NCI-H524 treated with DMSO at 0.1 percent for 48 hours (cell line): ENCODE data around the gene CPE.
"Not testable (repeated sequence)": the region's sequence is repeated elsewhere in the genome, so short reads cannot be mapped to it uniquely, and the experiment has no call there.

Source experiments
- DNase-seq: peaks from one replicate; lab custom pipeline; 2025; lab: John Stamatoyannopoulos, UW

The CPE gene

GRCh38 chr4:165464376-165464775, 85.6 kb downstream of the CPE start:
- DNase-seq, result no peak

GRCh38 chr4:165464813-165465381, 86.1 kb downstream of the CPE start:
- no peak for DNase-seq

DNA sequence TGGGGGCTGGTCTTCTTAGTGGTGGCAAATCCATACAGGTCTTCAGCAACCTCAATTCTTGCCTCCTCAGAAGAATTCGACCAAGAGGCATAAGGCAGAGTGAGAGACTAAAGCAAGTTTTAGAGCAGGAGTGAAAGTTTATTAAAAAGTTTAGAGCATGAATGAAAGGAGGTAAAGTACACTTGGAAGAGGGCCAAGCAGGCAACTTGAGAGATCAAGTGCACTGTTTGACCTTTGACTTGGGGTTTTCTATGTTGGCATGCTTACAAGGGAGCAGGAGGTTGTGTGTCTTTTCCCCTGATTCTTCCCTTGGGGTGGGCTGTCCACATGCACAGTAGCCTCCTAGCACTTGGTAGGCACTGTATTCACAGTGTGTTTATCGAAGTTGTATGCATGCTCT, 91.2 kb downstream of the CPE start:
- DNase-seq, result no peak

DNA sequence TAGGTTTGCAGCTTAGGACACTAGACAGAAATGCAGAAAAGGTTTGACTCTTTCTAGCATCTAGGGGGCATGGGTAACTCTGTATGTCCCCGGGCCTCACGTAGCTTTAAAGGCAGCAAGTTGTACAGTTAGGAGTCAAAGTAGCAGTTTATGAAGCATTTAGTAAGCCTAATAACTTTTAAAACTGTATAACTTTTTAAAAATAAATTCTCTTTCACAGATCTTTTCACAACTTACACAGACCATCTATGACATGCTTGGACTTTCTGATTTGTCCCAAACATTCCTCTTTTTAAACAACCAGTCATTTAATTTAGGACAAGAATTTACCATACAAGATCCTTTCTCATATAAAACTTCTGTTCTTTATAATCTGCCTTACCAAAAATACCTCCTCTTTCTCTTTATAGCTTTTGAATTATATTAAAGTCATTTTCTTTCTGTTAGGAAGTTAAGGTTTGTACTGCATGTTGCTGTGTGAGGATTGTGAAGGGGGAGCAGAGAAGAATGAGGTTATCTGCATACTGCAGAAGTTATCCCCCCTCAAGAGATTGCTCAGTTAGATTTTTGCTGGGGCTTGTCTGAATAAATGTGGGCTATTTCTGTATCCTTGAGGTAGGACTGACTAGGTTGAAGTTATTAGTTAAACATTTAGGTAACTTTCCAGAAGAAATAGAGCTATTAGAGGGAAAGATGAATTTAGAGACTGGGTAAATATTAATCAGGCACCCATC, 94.3 kb downstream of the CPE start:
- DNase-seq, result no peak

DNA sequence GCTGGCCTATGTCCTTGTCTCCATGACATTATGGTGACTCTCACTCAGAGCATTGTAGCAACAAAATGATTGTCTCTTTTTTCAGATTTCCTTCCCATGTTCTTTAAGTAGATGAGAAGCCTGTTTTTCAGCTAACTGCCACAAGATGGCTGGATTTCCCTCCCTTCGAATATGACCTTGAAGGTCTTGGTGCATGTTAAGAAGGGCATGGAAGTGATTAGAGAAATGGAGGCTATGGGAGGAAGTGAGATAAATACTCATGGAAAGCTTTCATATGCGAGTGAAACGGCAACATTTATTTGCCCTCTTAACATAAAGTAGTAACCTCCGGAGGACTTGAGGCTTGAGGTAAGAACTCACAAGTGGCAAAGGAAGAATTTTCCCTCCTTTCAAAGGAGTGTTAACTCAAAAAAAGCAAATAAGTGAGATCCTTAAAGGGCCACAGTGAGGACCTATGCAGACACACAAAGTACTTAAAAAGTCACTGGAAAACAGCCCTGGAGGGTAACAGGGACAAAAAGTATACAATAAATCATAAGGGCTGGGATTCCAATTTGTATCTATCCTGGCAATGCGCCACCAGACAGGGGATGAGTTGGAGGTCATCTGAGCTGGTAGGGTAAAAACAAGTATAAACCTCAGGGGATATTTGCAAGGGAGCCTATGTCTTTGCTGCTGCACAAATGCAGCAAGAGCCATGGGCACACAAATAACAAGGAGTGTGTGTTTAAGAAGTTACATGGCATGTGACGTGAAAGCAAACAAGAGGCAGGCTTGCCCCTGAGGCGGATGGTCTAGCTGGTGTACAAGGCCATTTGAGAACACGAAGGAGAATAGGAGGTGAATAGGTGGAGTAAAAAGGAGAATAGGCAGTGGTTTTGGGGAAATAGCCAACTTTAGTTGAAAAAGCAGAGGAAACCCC, 96.2 kb downstream of the CPE start:
- no peak for DNase-seq

DNA sequence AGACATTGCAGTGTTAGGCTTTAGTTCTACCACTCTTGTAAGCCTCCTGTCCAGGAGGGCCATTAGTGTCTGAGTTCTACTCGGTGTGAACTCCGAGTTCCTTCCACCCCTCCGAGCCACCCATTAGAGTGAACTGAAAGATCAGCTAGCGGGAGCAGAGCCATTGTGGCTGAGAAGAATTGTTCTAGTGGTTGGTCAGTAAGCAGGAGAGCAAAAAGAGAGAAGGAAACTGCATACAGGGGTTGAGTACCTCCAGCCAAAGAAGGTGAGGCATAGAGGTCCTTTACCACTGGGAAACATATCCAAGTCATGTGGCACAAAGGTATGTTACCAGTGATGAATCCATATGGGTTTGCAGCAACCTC, 96.9 kb downstream of the CPE start:
- DNase-seq, result no peak

DNA sequence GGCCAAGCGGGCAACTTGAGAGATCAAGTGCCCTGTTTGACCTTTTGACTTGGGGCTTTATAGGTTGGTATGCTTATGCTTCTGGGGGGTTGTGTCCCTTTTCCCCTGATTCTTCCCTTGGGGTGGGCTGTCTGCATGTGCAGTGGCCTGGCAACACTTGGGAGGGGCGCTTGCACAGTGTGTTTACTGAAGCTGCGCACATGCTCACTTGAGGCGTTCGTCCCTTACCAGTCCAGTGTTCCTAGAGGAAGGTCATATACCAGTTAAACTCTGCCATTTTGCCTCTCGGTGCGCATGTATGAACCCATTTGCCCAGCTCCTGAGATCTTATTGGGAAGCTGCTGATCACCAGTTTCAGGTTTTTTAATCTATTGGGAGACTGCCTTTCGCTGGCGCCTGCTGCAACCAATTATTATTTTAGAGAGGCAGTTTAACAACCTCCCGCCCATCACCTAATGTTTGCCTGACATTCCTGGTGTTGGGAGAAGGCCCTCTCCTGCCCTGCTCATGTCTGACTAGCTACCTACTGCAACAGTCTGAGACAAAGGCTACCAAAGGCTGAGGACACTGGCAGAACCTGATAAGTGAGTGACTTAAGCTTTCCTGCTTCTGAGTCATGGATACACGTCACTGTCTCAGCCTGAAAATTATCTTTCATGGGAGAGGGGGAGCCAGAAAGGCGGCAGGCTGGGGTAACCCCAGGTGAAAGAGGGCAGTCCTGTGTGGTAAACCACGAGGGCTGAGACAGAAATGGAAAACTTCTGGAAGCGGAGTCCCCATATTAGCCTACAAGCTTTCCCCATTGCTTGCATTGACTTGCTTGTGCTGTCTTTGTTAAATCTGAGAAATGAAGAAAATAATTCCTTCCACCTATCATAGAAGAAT, 97.6 kb downstream of the CPE start:
- no peak for DNase-seq

DNA sequence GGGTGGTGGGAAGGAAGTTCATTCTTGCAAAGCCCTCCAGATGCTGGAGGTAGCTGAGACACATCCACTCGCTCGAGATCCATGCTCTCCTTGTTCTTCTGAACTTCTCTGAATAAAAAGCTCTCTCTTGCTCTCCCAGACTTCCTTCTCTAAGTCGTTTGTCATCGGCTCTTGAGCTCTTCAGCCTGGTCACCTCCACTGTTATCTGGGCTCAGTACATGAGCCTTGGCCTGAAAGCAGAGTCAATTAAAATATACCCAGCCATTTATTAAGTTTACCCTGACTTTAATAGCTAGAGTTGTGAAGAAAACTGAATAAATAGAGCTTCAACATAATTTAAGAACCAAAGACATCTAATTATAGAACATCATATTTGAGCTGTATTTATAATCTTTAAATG, 99.0 kb downstream of the CPE start:
- no peak for DNase-seq

DNA sequence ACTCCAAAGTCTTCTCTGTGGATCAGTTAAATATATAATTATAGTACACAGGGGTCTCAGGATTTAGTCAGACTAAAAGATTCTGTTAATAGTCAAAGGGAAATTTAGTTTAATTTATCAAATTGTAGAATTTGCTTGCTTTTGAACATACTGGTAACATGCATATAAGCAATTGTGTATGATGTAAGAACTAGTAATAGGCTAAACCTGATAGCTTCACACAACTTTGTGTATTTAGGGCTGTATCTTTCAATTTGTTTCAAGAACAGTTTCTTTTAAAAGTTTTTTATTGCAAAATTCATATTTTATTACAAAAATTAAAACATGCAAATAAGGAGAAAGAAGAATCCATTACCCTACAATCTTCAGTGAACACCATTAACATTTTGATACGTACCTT, 99.5 kb downstream of the CPE start:
- DNase-seq, result no peak

DNA sequence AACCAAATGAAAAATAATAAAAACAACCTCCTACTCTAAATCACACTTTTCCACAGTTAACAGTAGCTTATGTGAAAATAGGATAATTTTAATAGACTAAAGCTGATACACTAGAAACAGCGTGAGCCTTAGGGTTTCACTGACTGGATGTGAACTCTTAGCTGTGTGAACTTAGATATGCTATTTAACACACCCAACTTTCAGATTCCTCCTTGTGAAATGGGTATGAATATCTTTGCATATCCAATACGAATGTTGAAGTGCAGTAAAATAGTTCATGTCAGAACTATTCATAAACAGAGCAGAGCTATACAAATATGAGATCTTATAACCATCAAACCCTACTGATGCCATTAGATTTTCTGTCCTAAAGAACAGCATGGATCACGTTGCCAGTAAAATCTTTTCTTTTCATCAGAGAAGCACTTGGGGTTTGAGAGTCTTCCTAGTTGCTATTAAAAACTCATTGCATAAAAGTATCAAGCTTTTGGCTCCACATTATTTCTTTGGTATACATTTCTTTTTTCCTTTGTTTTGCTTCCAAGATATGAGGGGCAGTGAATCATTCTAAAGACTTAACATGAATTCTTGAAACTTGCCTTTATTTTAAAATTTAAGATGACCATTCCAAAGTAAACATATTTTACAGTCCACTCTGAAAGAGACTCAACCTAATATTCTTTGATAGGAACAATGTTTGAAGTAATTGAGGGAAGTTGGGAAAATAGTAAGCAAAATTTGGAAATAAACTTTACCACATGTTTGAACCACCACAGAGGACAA, 102.4 kb downstream of the CPE start:
- DNase-seq, result no peak

DNA sequence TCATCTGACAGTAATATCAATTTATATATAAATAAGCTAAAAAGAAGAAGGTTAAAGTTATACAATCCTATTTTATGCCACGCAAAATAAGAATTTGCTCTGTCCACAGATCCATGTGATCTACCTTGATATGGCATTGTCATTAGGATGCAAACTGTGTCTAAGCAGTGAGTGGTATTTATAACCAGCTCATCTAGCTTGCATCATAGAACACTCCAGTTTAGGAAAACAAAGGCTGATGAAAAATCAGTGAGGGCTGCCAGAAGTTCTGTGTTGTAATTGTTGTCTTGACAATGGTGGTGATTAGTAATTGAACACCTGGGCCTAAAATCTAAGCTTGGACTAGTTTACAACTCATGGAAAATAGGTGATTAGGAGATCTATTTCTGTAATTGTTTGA, 111.0 kb downstream of the CPE start:
- no peak for DNase-seq

DNA sequence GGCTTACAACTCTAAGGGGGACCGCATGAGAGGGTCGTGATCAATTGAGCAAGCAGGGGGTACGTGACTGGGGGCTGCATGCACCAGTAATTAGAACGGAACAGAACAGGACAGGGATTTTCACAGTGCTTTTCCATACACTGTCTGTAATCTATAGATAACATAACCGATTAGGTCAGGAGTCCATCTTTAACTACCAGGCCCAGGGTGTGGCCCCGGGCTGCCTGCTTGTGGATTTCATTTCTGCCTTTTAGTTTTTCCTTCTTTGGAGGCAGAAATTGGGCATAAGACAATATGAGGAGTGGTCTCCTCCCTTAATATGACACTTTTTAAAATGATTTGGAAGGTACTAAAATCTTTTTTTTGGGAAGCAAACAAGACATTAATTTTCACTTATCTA, 113.8 kb downstream of the CPE start:
- not testable (repeated sequence) for DNase-seq

DNA sequence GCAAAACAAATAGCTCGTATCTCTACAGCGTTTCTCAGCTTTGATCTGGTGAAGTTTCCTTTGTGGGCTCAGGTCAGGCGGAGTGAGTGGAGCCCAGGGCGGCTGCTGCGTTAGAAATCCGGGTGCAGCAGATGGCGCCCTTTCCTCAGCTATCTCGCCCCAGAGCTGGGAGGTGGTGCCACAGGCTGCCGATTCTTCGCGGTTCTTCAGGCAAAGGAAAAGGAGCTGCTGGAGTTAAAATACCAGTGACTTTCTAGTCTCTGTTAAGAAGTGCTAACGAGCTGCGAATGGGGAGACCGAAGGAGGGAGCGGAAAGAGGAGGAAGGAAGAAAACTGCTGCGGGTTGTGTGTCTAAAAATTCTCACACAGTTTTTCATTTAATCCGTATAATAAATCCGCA, 114.6 kb downstream of the CPE start:
- DNase-seq, result no peak

DNA sequence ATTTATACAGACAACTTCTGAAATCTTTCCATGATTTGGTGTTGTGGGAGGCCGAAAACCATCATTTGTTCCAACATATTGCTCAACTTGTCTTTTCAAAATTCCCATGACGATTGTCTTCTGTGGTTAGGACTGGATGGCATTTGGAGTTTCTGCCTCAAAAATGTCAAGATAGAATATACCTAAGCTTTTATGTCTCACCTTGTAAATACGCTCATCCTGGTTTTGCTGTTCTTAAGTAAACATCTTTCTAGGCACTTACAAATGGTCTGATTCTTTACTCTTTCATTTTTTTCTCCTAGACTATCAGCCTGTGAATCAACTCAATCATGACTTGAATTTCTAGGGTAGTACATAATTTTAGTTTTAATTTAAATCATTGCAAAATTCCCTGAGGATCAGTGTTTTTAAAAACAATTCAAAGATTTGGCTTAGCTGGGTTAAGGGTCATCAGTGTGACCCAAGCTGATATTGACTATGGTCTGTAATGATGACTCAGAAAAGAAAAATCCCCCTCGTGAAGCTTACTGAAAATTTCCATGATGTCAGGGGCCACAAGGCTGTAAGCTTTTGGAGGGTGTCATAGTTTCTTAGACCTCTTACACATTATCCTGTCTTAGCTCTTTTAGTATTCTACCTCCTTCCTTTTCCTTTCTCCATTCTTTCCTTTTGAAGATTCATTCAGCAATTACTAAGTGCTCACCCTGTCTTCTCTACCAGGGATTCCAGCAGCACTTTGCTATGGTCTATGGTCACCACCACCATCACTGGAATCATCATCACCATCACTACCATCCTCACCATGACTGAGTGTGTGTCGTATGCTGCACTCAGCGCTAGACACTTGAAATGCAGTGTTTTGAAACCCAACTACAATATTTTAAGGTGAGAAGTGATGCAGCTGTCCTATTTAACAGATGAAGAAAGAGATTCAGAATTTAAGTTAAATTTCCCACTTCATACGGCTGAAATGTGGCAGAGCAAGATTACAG, 124.4 kb downstream of the CPE start:
- no peak for DNase-seq

DNA sequence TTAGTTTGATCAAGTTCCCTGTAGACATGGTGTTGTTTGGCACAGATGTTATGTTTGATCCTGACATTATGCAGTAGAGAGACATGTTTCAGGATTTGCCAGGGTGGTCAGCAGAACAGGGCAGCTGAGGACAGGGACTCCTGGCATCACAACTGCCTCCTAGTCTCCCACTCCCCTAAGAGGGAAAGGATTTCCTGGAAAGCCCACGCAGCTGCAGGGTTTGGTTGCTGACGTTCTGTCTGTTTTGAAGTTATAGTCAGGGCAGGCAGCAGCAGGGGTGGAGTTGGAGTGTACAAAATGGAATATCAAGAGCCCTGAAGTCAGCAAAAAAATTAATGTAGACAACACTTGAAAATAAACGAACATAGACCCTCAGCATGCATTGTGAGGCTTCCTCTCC, 125.4 kb downstream of the CPE start:
- DNase-seq, result no peak

DNA sequence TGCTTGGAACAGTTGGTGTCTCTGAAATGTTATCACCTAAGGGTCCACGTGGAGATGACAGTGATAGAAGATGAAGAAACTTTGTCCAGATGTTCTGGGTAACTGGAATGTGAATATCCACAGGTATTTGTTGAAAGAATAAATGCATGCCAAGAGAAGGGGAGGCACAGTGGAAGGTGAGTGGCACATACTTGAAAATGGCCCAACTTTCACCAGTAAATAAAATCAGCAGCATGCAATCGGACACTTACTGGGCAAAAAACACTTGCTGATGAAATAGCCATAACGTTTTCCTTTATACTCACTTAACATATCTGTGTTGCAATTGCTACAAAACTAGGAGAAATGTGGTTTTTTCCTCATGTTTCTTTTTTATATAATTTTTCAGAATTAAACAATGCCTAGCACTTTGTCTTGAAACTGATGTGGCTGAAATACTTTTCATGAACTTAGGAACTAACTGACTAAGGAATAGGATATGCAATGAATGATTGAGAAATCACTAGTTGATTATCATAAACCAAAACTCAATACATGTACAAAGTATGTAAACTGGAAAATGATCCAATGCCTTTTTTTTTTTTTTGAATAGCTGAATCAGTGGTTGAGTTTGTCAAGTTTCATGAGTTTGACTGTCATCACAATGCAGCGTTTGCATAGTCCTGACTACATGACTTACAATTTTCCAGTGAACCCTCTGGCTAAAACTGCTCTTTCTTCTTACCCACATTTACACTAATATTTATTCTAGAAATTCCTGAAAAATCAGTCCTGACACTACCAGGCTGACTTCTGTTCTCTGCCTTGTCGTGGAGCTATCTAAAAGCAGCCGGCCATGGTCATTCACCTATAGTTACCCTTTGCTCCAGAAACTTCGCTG, 127.4 kb downstream of the CPE start:
- no peak for DNase-seq

- no peak for DNase-seq
Observed at GRCh38 chr4:165506849-165507248, 128.0 kb downstream of the CPE start.

DNA sequence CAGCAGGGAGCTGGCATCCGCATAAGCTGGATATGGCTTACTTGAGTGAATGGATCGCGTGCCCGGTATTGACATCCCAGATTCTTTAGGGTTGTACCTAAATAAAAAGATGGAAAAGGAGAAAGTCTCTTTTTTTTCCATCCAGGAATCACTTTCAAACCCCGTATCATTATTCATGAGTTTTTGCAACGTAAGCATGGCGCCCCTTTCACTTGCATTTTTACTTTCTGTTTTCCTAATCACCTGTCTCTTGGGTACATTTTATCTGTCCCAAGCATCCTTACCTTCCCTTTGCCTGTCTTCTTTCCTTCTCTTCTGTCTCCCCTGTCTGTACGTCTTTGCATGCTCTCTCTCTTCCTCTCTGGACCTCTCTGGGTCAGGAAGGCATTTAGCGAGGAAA, 128.6 kb downstream of the CPE start:
- no peak for DNase-seq
